GM23248 (cell line): Measurements from ENCODE around the gene FCRL1. TPM values are rescaled to one million over a fixed set of nuclear protein-coding genes. Genes with fewer than 3 reads are reported as not detected.

Source experiments
- DNase-seq: peaks from one replicate; pipeline ENCODE4 v3.0.0-alpha.2; 2015
- H2AFZ ChIP-seq: fragments of 200-600 bp; sonication (generic); 2 replicates; pipeline ENCODE4 v1.6.1; 2016; ENCODE audit warnings: antibody characterized with exemption
- H3F3A ChIP-seq: fragments of 200-600 bp; sonication (generic); 2 replicates; pipeline ENCODE4 v1.6.1; 2016; ENCODE audit warnings: mild to moderate bottlenecking, antibody characterized with exemption, mixed run types; ENCODE audit not compliant: insufficient read depth
- H3K27ac ChIP-seq: fragments of 200-600 bp; sonication (generic); 2 replicates; pipeline ENCODE4 v1.5.1; 2016; ENCODE audit warnings: mild to moderate bottlenecking
- H3K27me3 ChIP-seq: fragments of 200-600 bp; sonication (generic); replicated peaks from 2 replicates; pipeline ENCODE4 v1.6.1; 2016; ENCODE audit warnings: mild to moderate bottlenecking; ENCODE audit not compliant: insufficient read depth
- H3K36me3 ChIP-seq: fragments of 200-600 bp; sonication (generic); 2 replicates; pipeline ENCODE4 v1.6.1; 2016; ENCODE audit warnings: low read depth, mild to moderate bottlenecking
- H3K4me1 ChIP-seq: fragments of 200-600 bp; sonication (generic); 2 replicates; pipeline ENCODE4 v1.6.1; 2016; ENCODE audit warnings: mild to moderate bottlenecking; ENCODE audit not compliant: insufficient read depth
- H3K4me2 ChIP-seq: fragments of 200-600 bp; sonication (generic); one replicate; pipeline ENCODE4 v1.6.1; 2016; ENCODE audit warnings: mild to moderate bottlenecking; ENCODE audit not compliant: unreplicated experiment
- H3K4me3 ChIP-seq: fragments of 200-600 bp; sonication (generic); 2 replicates; pipeline ENCODE4 v1.5.1; 2016; ENCODE audit warnings: mild to moderate bottlenecking
- H3K79me2 ChIP-seq: fragments of 200-600 bp; sonication (generic); 2 replicates; pipeline ENCODE4 v1.6.1; 2016; ENCODE audit warnings: mild to moderate bottlenecking; ENCODE audit not compliant: insufficient read depth
- H3K9ac ChIP-seq: fragments of 200-600 bp; sonication (generic); 2 replicates; pipeline ENCODE4 v1.6.1; 2016; ENCODE audit warnings: mild to moderate bottlenecking
- H3K9me2 ChIP-seq: fragments of 200-600 bp; sonication (generic); 2 replicates; pipeline ENCODE4 v1.6.1; 2016; ENCODE audit warnings: mixed run types, mild to moderate bottlenecking, moderate library complexity; ENCODE audit not compliant: insufficient read depth
- H3K9me3 ChIP-seq: fragments of 200-600 bp; sonication (generic); one replicate; pipeline ENCODE4 v1.6.1; 2017; ENCODE audit warnings: low read depth
- H4K20me1 ChIP-seq: fragments of 200-600 bp; sonication (generic); 2 replicates; pipeline ENCODE4 v1.6.0; 2016; ENCODE audit not compliant: insufficient read depth
- EZH2 ChIP-seq: fragments of 200-600 bp; sonication (generic); IDR thresholded peaks from 2 replicates; pipeline ENCODE4 v1.6.1; 2018; ENCODE audit warnings: antibody characterized with exemption, mild to moderate bottlenecking; ENCODE audit not compliant: insufficient read depth, poor library complexity, severe bottlenecking
- EZH2phosphoT487 ChIP-seq: fragments of 200-600 bp; sonication (generic); IDR thresholded peaks from 2 replicates; pipeline ENCODE4 v1.6.1; 2018; ENCODE audit warnings: antibody characterized with exemption, moderate library complexity, mild to moderate bottlenecking, low read depth; ENCODE audit not compliant: insufficient read depth
- WGBS, 2 experiments: methylation state at CpG; one replicate each; pipeline ENCODE4 v1.1.6; 2015 to 2017; ENCODE audit warnings: low lambda C conversion rate in 2 of 2, low coverage in 1 of 2; ENCODE audit errors: missing lambda C conversion rate in 2 of 2; 5-methylcytosine and 5-hydroxymethylcytosine counted together
- in situ Hi-C: fragments of 300-500 bp; cut with MboI; formaldehyde crosslinking; loops from 2 replicates; pipeline ENCODE4 v1.15.0; 2020
- polyA plus RNA-seq: library from polyadenylated mRNA; unstranded; fragments of >200 nt; fragmentation: Nextera tagmentation; extraction: Ambion mirVana; gene quantifications from 2 replicates; pipeline ENCODE4 v1.2.1, GENCODE V29; 2016
- total RNA-seq: library from RNA; depleted of rRNA; stranded (reverse); fragments of >200 nt; shearing (Covaris generic); gene quantifications from 2 replicates; pipeline ENCODE4 v1.2.3, GENCODE V29; 2014

The FCRL1 gene
- total and polyA plus RNA-seq, 2 experiments from 2014 or later, result not detected

DNA sequence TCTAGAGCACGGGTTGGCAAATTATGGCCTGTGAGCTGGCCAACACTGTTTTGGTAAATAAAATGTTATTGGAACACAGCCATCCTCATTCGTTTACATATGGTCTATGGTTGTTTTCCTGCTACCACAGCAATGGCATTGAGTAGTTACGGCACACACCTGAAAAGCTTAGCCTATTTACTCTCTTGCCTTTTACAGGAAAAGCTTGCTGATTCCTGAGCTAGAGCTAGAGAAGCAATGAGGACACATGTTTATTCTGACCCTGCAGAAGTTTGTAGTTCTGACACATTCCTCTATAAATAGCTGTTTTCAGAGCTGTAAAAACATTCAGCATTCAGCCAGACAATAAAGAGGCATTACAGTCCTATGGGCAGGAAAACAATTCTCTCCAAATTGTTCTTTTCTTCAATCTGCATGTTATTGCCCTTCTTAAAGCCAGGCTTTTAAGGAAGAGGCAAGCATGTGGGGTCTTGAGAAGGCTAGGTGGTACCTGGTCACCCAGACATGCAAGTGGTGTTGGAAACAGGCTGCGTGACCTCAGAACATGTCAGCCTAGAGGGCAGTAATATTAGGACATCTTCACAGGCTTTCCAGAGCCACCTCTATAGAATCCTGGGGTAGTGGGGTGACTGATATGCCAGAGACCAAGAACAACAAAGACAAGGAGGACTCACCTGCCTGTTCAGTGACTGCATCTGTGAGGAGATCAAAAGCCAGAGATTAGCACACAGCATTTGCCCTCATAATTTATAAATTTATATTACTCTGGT lies 44.6 kb downstream of the FCRL1 start:
- 21 to 26% methylated on average over 4 of the region's 4 CpGs for WGBS, 2 experiments
- in situ Hi-C loops, result no loop called here
- Histone ChIP-seq H3K9me2 (no peaks in the 10 kb centered on the region), H3K9ac (no peak overlapping the region), H3K4me2 (no peak overlapping the region), H3K27ac (no peak overlapping the region), H3K79me2 (no peaks in the 10 kb centered on the region), H3K9me3 (no peaks in the 10 kb centered on the region), H2AFZ (no peak overlapping the region), H3K4me3 (no peak overlapping the region), H3K4me1 (no peaks in the 10 kb centered on the region), H3K36me3 (no peaks in the 10 kb centered on the region), H3K27me3 (no peaks in the 10 kb centered on the region), H3F3A (no peaks in the 10 kb centered on the region), H4K20me1 (no peaks in the 10 kb centered on the region)
- TF ChIP-seq EZH2 (no peak), EZH2phosphoT487 (no peak)
- no peak for DNase-seq

DNA sequence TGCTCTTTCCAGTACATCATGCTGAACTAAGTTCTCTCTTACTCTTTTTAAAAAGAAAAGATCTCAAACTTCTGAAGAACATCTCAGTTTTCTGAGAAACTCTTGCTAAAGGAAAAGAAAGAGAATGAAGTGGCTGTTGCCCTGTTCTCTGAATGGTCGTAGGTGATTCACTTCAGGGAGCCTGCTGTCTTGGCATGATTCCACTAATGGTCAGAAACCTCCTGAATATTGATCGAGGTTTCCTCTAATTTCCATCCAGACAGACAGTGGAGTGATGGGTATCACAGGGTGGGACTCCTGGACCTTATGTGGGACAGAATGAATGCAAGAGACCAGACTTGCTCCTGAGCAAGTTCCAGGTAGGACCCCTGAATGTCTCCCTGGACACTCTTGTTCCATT lies 45.5 kb downstream of the FCRL1 start:
- no peaks in the 10 kb centered on the region for H3K4me1 ChIP-seq
- 0% methylated on average over 2 of the region's 2 CpGs for WGBS, 2 experiments
- H3K27ac ChIP-seq, result no peak overlapping the region
- H4K20me1 ChIP-seq, result no peaks in the 10 kb centered on the region
- H3K36me3 ChIP-seq, result no peaks in the 10 kb centered on the region
- TF ChIP-seq EZH2phosphoT487 (no peak), EZH2 (no peak)
- H3K9me3 ChIP-seq, result no peaks in the 10 kb centered on the region
- H3K9me2 ChIP-seq, result no peaks in the 10 kb centered on the region
- no peak overlapping the region for H2AFZ ChIP-seq
- in situ Hi-C loops, result no loop called here
- no peak overlapping the region for H3K9ac ChIP-seq
- no peak overlapping the region for H3K4me3 ChIP-seq
- H3K4me2 ChIP-seq, result no peak overlapping the region
- no peaks in the 10 kb centered on the region for H3K79me2 ChIP-seq
- H3K27me3 ChIP-seq, result no peaks in the 10 kb centered on the region
- no peaks in the 10 kb centered on the region for H3F3A ChIP-seq
- DNase-seq, result no peak

DNA sequence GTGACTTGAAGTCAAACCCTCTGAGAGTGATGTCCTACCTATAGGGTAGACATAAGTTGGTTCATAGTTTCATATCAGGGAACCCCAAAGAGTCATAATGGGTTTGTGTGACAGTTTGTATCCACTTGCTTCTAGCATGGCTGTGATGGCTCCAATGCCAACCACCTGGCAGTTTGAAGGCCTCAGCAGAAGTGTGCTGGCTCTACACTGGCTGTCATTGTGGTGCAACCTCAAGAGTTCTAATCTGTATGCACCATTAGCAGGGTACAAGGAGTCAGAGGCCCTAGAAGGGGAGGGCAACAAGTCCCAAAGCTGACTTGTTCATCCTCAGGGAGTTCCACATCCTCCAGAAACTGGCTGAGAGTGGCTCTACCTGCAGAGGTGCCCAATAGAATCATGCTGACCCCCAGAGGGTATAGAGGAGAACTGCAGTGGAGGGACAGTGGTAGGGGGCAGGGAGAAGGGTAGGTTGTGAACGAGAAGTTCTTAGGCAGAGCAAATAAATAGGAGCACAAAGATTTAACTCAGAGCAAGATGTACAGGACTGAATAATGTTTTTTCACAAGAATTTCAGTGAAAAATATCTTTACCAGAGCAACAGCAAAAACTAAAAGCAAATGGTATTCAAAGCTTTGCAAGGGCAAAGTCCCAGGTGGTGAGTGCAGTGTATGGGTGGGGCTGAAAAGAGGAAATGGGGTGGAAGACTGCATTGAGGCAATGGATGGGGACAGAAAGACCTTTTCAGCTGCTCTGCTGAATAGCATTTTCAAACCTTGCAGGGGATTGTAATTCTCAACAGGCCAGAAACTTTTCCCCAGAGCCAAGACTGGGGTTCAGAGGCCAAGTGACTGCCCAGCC lies 46.2 kb downstream of the FCRL1 start:
- TF ChIP-seq EZH2phosphoT487 (no peak), EZH2 (no peak)
- Histone ChIP-seq H2AFZ (no peak overlapping the region), H3K27ac (no peak overlapping the region), H3K27me3 (no peaks in the 10 kb centered on the region), H3K4me1 (no peaks in the 10 kb centered on the region), H3K79me2 (no peaks in the 10 kb centered on the region), H3K9me2 (no peaks in the 10 kb centered on the region), H3K9me3 (no peaks in the 10 kb centered on the region), H3K9ac (no peak overlapping the region), H3K36me3 (no peaks in the 10 kb centered on the region), H4K20me1 (no peaks in the 10 kb centered on the region), H3K4me3 (no peak overlapping the region), H3K4me2 (no peak overlapping the region), H3F3A (no peaks in the 10 kb centered on the region)
- 0% methylated on average over 1 of the region's 1 CpG for WGBS, 2 experiments
- in situ Hi-C loops, result no loop called here
- DNase-seq, result no peak

DNA sequence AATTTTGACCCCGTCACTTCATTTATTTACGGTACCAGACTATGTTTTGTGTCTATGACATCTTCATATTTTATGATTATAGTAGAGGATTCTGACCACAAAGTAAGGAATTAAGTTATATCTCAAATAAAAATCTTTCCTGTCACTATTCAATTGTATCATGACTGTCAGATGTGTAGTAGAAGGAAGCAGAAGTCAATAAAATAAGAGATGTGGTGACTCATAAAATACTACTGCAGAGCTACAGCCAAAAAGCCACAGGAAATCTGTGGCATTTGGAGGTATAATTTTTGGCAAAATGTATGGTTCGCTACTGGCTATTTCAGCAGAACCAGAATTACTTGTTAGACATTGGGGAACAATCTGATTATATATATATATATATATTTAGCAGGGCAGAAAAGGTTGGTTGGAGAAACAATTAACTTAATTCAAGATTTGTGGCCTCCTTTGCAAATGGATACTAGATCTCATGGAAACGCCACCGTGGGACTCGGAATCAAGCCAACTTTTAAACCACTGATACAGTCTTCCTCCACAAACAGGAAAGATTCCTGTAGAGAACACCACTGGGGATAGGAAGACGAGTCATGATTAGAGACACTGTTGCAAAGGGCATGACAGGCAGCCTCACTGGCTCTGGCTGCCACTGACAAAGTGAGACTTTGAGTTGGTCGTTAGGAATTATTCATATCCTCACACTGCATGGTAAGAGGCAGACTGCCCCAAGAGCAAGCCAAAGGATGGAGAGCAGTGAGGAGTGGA lies 48.1 kb downstream of the FCRL1 start:
- Histone ChIP-seq H3K4me3 (no peak overlapping the region), H3K27ac (no peak overlapping the region), H3F3A (no peaks in the 10 kb centered on the region), H3K36me3 (no peaks in the 10 kb centered on the region), H3K9me2 (no peaks in the 10 kb centered on the region), H3K9me3 (no peaks in the 10 kb centered on the region), H3K79me2 (no peaks in the 10 kb centered on the region), H3K4me2 (no peak overlapping the region), H3K9ac (no peak overlapping the region), H3K27me3 (no peaks in the 10 kb centered on the region), H2AFZ (no peak overlapping the region), H3K4me1 (no peaks in the 10 kb centered on the region), H4K20me1 (no peaks in the 10 kb centered on the region)
- WGBS, 2 experiments, result 35 to 36% methylated on average over 8 of the region's 8 CpGs
- DNase-seq, result no peak
- TF ChIP-seq EZH2phosphoT487, result no peak
- no peak for TF ChIP-seq EZH2
- in situ Hi-C loops, result no loop called here
